Vagina (tissue), 2 donors: ENCODE measurements around the gene INS.
"Not testable (repeated sequence)": the region's sequence is repeated elsewhere in the genome, so short reads cannot be mapped to it uniquely, and the experiment has no call there.

Experiments used
- POLR2AphosphoS5 ChIP-seq, 2 donors: sonication (generic); formaldehyde crosslinking; IDR thresholded peaks; one replicate each; pipeline ENCODE4 v1.9.0; 2017; ENCODE audit warnings: antibody characterized with exemption in 2 of 2, mild to moderate bottlenecking in 2 of 2, low read depth in 1 of 2; ENCODE audit not compliant: insufficient read depth in 1 of 2
- TF ChIP-seq, protein P1 (sequence below), 3 experiments: fragments of 450-650 bp in 2 of 3; fragments of 200-600 bp in 1 of 3; sonication (generic) in 1 of 3; IDR thresholded peaks; one replicate each; pipeline ENCODE4 v1.5.1; 2017 to 2019; ENCODE audit warnings: antibody characterized with exemption in 3 of 3, mild to moderate bottlenecking in 2 of 3, moderate library complexity in 2 of 3

DNA sequence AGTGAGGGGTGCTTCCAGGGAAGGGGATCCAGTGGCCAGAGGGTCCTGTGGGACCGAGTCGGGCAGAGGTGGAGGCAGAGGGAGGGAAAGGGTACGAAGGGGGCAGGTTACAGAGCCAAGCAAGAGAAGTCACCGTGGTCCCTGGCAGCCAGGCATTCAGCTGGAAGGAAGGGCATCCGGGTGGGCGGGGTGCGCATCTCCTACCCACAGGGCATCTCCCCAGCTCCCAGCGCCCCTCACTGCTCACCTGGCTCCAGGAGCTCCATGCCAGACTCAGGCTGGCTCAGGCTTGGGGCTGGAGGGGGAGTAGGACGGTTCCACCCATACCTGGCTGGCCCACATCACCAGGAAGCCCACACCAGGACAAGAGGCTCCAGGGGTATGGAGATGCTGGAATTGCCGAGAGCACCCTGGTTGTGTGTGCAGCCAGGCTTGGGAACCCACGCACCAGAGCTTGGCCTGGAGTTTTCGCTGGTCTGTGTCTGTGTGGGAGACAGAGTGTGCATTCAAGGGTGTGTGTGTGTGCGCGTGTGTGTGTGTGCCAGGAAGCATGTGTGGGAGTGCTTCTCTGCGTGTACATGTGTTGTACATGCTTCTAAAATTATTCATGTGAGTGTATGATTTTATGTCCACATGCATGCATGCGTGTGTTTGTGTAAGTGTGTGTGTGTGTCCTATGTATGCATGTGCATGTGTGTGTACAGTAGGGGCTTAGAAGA, 17.2 kb upstream of the INS start:
- TF ChIP-seq, protein P1, sequence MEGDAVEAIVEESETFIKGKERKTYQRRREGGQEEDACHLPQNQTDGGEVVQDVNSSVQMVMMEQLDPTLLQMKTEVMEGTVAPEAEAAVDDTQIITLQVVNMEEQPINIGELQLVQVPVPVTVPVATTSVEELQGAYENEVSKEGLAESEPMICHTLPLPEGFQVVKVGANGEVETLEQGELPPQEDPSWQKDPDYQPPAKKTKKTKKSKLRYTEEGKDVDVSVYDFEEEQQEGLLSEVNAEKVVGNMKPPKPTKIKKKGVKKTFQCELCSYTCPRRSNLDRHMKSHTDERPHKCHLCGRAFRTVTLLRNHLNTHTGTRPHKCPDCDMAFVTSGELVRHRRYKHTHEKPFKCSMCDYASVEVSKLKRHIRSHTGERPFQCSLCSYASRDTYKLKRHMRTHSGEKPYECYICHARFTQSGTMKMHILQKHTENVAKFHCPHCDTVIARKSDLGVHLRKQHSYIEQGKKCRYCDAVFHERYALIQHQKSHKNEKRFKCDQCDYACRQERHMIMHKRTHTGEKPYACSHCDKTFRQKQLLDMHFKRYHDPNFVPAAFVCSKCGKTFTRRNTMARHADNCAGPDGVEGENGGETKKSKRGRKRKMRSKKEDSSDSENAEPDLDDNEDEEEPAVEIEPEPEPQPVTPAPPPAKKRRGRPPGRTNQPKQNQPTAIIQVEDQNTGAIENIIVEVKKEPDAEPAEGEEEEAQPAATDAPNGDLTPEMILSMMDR (IDR thresholded peaks at IDR 0.05) = not testable (repeated sequence)
- TF ChIP-seq POLR2AphosphoS5 (IDR thresholded peaks at IDR 0.05; ENCODE audit: insufficient read depth in 1 of 2, low read depth in 1 of 2) = not testable (repeated sequence)
